ENCODE results near the gene KMT5B. TPM values are rescaled to one million over a fixed set of nuclear protein-coding genes. Genes with fewer than 3 reads are reported as not detected.

KMT5B gene
- total and polyA plus RNA-seq, 2 of the 4 experiments (the other 2 are of a cell fraction): 11.2 to 13.4 TPM

DNA sequence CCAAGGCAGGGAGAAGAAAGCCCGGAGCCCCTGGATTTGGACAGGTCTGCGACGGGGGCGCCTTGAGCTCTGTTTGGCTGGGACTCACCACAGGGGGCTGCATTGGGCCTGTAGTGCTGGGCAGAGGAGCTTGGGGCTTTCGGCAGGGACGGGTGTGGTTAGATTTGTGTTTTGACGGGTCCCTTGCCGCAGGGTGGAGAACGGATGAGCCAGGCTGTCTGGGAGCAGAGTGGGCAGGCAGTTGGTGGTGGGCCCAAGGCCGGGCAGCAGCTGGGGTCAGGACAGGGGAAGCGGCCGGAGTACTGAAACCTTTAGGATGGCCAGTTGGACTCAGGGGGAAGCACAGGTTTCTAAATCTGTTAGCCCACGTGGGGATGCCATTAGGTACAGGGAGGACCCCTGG lies 45.3 kb upstream of the KMT5B start:
- no peak overlapping the region for H4K8ac ChIP-seq (ENCODE audit: low read depth in 2 of 2, low read length in 2 of 2)
- ATAC-seq (ENCODE audit: low read depth) (no peak), DNase-seq (no peak)
- no peak overlapping the region for H3K4me3 ChIP-seq (ENCODE audit: insufficient read depth, low read depth, low read length)
- intact Hi-C loops (cut with micrococcal nuclease) (no loop called here), in situ Hi-C loops (cut with MboI; ENCODE audit: low sequenced_read_pairs) (loop anchor here (5.0 kb wide), 1 partner anchor 39 kb away; no protein-coding TSS in a partner anchor), dilution Hi-C loops (cut with HindIII; ENCODE audit: low sequenced_read_pairs, unreplicated experiment) (no loop called here)
- no peak for TF ChIP-seq MXI1 (IDR thresholded peaks at IDR 0.05; ENCODE audit: borderline replicate concordance, low read depth, low read length)
- no peak for TF ChIP-seq RAD21 (IDR thresholded peaks at IDR 0.05; ENCODE audit: low read length)
- TF ChIP-seq MAFK (IDR thresholded peaks at IDR 0.05; ENCODE audit: low read depth, low read length): no peak
- TF ChIP-seq NFE2L2 (IDR thresholded peaks at IDR 0.05; ENCODE audit: low read depth, low read length): no peak
- no peak for TF ChIP-seq CEBPB (IDR thresholded peaks at IDR 0.05; ENCODE audit: low read depth, low read length)
- TF ChIP-seq, protein P1, sequence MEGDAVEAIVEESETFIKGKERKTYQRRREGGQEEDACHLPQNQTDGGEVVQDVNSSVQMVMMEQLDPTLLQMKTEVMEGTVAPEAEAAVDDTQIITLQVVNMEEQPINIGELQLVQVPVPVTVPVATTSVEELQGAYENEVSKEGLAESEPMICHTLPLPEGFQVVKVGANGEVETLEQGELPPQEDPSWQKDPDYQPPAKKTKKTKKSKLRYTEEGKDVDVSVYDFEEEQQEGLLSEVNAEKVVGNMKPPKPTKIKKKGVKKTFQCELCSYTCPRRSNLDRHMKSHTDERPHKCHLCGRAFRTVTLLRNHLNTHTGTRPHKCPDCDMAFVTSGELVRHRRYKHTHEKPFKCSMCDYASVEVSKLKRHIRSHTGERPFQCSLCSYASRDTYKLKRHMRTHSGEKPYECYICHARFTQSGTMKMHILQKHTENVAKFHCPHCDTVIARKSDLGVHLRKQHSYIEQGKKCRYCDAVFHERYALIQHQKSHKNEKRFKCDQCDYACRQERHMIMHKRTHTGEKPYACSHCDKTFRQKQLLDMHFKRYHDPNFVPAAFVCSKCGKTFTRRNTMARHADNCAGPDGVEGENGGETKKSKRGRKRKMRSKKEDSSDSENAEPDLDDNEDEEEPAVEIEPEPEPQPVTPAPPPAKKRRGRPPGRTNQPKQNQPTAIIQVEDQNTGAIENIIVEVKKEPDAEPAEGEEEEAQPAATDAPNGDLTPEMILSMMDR (conservative IDR thresholded peaks at IDR 0.05; ENCODE audit: low read depth, low read length): no peak
- TF ChIP-seq RFX5 (IDR thresholded peaks at IDR 0.05; ENCODE audit: low read depth, low read length): no peak
- TF ChIP-seq POLR2A (IDR thresholded peaks at IDR 0.05; ENCODE audit: low read depth, low read length): no peak
- TF ChIP-seq, protein P2, sequence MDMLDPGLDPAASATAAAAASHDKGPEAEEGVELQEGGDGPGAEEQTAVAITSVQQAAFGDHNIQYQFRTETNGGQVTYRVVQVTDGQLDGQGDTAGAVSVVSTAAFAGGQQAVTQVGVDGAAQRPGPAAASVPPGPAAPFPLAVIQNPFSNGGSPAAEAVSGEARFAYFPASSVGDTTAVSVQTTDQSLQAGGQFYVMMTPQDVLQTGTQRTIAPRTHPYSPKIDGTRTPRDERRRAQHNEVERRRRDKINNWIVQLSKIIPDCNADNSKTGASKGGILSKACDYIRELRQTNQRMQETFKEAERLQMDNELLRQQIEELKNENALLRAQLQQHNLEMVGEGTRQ (IDR thresholded peaks at IDR 0.05; ENCODE audit: low read depth, low read length): no peak
- TF ChIP-seq MAZ (IDR thresholded peaks at IDR 0.05; ENCODE audit: borderline replicate concordance, low read depth, low read length): no peak
- TF ChIP-seq BHLHE40 (IDR thresholded peaks at IDR 0.05; ENCODE audit: low read depth, low read length): no peak
- no peak for TF ChIP-seq RCOR1 (IDR thresholded peaks at IDR 0.05; ENCODE audit: insufficient replicate concordance, low read length)
- no peak for TF ChIP-seq CHD1 (IDR thresholded peaks at IDR 0.05; ENCODE audit: low read depth, low read length)
- TF ChIP-seq SMC3 (IDR thresholded peaks at IDR 0.05; ENCODE audit: low read depth, low read length): no peak
- TF ChIP-seq FOS (IDR thresholded peaks at IDR 0.05; ENCODE audit: low read depth, low read length): no peak
- TF ChIP-seq, protein P3, sequence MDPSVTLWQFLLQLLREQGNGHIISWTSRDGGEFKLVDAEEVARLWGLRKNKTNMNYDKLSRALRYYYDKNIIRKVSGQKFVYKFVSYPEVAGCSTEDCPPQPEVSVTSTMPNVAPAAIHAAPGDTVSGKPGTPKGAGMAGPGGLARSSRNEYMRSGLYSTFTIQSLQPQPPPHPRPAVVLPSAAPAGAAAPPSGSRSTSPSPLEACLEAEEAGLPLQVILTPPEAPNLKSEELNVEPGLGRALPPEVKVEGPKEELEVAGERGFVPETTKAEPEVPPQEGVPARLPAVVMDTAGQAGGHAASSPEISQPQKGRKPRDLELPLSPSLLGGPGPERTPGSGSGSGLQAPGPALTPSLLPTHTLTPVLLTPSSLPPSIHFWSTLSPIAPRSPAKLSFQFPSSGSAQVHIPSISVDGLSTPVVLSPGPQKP (IDR thresholded peaks at IDR 0.05; ENCODE audit: borderline replicate concordance, low read depth, low read length): no peak
- no peak overlapping the region for H3K14ac ChIP-seq (replicated peaks; ENCODE audit: low read depth, low read length)
- ChIA-PET CTCF (interaction anchor here (0.8 to 1.0 kb wide), 4 partner anchors 13 to 38 kb away, joined by 3 to 5 read pairs (median 4); no protein-coding TSS in a partner anchor), POLR2A (ENCODE audit: unreplicated experiment) (interaction anchor here (0.5 to 0.8 kb wide), 2 partner anchors 39 to 70 kb away, joined by 3 read pairs; no protein-coding TSS in a partner anchor)
- no peak overlapping the region for H3K18ac ChIP-seq (ENCODE audit: low read depth, low read length)
- H3K56ac ChIP-seq (ENCODE audit: extremely low read depth, insufficient read depth, low read length): no peak overlapping the region
- peaks cover 29% of the 10 kb centered on the region for H3K36me3 ChIP-seq (ENCODE audit: control insufficient read depth, insufficient read depth, low read length)
- H4K91ac ChIP-seq (ENCODE audit: insufficient read depth, low read depth, low read length): no peak overlapping the region
- 100% methylated on average over 3 of the region's 13 CpGs; no CpG with 5 or more reads in 1 of the 2 experiments for WGBS, 2 experiments (ENCODE audit: extremely low coverage in 2 of 2, insufficient read length in 1 of 2)
- no peak overlapping the region for H3K23ac ChIP-seq (ENCODE audit: low read depth, low read length)
- H4K5ac ChIP-seq (ENCODE audit: low read depth, low read length): no peak overlapping the region
- H3K4me2 ChIP-seq (ENCODE audit: low read depth, low read length): no peak overlapping the region
- no peaks in the 10 kb centered on the region for H3K9me3 ChIP-seq (ENCODE audit: control insufficient read depth, insufficient read depth, low read length)
- peak overlapping the region; percentile 49 for H2AK5ac ChIP-seq (ENCODE audit: low read depth, low read length)
- no peak overlapping the region for H2BK5ac ChIP-seq (ENCODE audit: low read depth, low read length, poor library complexity, severe bottlenecking)
- H3K79me1 ChIP-seq (ENCODE audit: low read depth in 1 of 2, low read length in 2 of 2): peaks cover under 1 to 13% of the 10 kb centered on the region in 2 experiments; a peak in 1 of 4 replicates
- H4K20me1 ChIP-seq (ENCODE audit: insufficient read depth, low read length): peaks cover 17% of the 10 kb centered on the region
- no peak overlapping the region for H3K27ac ChIP-seq (ENCODE audit: insufficient read depth, low read length)
- H3K4me1 ChIP-seq (ENCODE audit: control insufficient read depth, insufficient read depth, low read length): peaks cover 11% of the 10 kb centered on the region
- H3K9me1 ChIP-seq (ENCODE audit: insufficient read depth, low read length): peaks cover 10% of the 10 kb centered on the region
- H3K4ac ChIP-seq (ENCODE audit: low read depth, low read length): no peak overlapping the region
- H3K27me3 ChIP-seq (ENCODE audit: control insufficient read depth, insufficient read depth, low read length): no peaks in the 10 kb centered on the region
- no peak overlapping the region for H2BK120ac ChIP-seq (ENCODE audit: low read depth, low read length)
- H2AK9ac ChIP-seq (replicated peaks; ENCODE audit: low read depth, low read length, poor library complexity): peak overlapping the region; percentile 94
- no peak overlapping the region for H2AFZ ChIP-seq (replicated peaks; ENCODE audit: low read length, poor library complexity)
- H2BK15ac ChIP-seq (ENCODE audit: low read depth, low read length): no peak overlapping the region
- no peak overlapping the region for H3K9ac ChIP-seq (ENCODE audit: low read depth, low read length)
- no peak overlapping the region for H2BK20ac ChIP-seq (ENCODE audit: low read depth, low read length)
- BruUV-seq (replicated peaks): no TSS peak

Measured in IMR-90 (cell line).